NCI-H524 (cell line): Measurements from ENCODE around the gene KIAA1958.
A peak's percentile ranks its signal among the peaks of the same experiment; 100 is the strongest.
"Not testable (repeated sequence)": the region's sequence is repeated elsewhere in the genome, so short reads cannot be mapped to it uniquely, and the experiment has no call there.

Experiments used
- DNase-seq, 2 experiments: peaks; one replicate each; lab custom pipeline; 2025; lab: John Stamatoyannopoulos, UW

The KIAA1958 gene

GRCh38 chr9:112663681-112664080, 177.1 kb downstream of the KIAA1958 start:
- DNase-seq: no peak

DNA sequence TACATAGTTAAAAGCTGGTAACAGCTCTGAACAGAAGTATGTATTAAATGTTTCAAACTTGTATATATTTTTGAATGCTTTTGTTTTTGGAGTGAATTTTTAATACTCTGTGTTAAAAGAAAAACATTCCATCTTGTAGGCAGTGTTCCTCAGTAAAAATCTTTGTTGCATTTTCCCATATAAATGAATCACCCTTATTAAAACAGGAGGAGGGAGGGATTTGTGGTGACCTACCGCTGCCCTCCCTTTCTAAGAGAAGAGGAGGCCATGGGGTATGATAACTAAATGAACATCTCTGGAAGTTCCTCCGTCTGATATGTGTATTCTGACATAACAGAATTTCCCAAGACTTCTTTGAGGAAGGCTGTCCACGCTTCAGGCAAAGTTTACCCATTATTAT, 177.9 kb downstream of the KIAA1958 start:
- no peak for DNase-seq

DNA sequence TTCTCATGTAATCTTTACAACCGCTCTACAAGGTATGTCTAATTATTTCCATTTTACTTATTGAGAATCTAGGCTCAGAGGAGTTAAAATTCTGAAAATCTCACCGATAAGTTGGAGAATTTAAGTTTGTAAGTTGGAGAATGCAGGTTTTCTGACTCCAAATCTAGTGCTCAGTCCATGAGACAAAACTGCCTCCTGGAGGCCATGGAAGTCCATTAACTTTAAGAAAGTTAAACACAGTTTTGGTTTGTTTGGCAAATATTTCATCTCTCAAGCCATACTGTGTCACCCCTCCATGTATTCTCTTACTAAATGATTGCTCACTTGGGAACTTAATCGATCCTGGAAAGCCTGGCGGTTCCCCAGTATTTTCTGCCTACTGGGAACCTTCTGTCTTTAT, 178.7 kb downstream of the KIAA1958 start:
- no peak for DNase-seq

DNA sequence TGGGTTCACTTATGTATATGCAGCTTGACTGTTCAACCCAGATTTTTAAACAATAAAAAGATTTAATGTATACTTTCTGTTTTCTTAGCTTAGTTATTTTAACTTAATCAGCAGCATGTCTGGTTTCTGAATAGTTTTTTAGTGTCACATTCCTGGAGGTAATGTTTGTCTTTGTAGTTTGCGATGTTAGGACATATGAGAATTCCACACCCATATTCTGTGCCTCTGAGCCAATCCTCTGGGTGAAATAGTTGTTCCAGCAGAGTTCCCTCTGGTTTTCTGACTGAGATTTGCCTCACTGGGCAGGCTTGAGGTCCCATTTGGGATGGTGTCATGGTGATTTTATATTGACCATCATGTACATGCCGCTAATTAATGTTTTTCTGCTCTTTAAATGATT, 182.7 kb downstream of the KIAA1958 start:
- DNase-seq: no peak

- DNase-seq: no peak
These were observed 184.5 kb downstream of the KIAA1958 start for GRCh38 chr9:112670991-112671625.

DNA sequence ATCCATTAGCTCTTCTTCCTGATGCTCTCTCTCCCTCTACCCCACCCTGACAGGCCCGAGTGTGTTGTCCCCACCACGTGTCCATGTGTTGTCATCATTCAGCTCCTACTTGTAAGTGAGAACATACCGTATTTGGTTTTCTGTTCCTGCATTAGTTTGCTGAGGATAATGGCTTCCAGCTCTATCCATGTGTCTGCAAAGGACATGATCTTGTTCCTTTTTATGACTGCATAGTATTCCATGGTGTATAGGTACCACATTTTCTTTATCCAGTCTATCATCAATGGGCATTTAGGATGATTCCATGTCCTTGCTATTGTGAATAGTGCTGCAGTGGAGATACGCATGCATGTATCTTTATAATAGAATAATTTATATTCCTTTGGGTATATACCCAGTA, 186.6 kb downstream of the KIAA1958 start:
- DNase-seq: not testable (repeated sequence)

DNA sequence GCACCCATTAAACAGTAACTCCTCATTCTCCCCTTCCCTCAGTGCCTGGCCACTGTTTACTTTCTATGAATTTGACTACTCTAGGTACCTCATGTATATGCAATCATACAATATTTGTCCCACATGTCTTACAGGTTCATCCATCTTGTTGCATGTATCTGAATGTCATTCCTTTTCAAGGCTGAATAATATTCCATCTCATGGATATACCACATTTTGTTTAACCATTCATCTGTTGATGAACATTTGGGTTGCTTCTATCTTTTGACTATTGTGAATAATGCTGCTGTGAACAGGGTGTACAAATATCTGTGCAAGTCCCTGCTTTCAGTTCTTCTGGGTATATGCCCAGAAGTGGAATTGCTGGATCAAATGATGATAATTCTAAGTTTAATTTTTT, 190.4 kb downstream of the KIAA1958 start:
- DNase-seq: no peak

GRCh38 chr9:112680731-112681402, 194.2 kb downstream of the KIAA1958 start:
- DNase-seq: no peak

DNA sequence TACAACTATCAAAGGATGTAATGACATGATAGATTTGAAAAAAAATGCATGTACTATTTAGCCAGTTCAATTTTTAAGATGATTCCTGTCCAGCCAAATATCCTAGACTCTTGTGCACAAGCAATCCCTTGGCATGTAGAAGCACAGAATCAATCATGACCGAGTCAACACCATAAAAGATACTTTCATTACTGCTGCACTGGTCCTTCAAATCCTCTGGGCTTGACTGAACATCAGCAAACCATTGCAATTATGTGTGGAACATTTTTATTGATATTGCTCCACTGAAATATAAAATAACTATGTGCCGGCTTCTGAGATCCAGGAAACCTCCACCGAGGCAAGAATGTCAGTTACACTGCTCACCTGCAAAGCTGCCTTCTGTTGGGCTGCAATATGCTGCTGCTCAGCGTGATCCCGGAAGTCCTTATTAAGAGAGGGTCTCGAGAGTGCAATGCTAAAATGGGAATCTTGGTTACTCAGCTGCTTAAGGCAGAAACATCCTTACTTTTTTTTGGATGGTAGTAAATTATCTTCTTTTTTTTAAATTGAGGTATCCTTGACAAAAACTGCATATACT, 202.6 kb downstream of the KIAA1958 start:
- no peak for DNase-seq

GRCh38 chr9:112694706-112695555, 208.3 kb downstream of the KIAA1958 start:
- no peak for DNase-seq

DNA sequence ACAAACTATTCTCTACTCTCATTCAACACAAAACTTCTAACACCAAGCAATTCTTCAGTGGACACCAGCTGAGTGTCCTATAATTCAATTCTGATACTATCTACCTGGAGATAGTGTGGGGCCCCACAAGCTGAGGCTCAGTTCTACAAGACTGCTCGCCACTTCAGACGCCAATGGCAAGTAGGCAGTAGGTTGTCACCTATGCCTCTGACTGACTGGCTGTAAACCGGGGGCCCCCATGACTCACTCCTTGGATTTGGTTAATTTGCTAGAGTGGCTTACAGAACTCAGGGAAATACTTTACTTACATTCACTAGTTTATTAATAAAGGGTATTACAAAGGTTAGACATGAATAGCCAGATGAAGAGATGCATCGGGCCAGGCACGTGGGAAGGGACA, 209.8 kb downstream of the KIAA1958 start:
- no peak for DNase-seq

DNA sequence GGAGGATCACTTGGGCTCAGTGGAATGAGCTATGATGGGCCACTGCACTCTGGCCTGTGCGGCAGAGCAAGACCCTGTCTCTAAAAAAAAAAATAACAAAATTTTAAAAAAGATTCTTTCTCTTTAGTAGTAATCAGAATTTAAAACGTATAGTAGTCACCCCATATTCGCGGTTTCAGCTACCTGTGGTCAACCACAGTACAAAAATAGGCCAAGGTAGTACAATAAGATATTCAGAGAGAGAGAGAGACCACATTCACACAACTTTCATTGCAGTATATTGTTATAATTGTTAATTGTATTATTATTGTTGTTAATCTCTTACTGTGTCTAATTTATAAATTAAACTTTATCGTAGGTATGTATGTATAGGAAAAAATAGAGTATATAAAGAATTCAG, 212.6 kb downstream of the KIAA1958 start:
- DNase-seq: no peak

GRCh38 chr9:112700085-112700484, 213.5 kb downstream of the KIAA1958 start:
- no peak for DNase-seq

DNA sequence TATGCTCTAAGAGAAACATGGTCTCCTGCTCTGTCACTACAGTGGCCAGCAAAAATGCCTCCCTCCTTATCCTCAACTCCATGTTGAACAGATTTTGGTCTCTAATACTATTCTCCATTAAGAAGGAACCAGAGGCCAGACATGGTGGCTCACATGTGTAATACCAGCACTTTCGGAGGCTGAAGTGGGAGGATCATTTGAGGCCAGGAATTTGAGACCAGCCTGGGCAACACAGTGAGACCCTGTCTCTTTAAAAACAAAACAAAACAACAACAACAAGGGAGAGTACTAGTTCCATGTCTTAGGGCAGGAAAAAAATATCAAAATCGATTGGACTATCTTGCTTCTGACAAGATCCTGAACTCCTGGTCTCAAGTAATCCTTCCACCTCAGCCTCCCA, 216.7 kb downstream of the KIAA1958 start:
- DNase-seq: no peak

GRCh38 chr9:112705768-112706427, 219.3 kb downstream of the KIAA1958 start:
- peak; percentile 61 to 81 for DNase-seq

DNA sequence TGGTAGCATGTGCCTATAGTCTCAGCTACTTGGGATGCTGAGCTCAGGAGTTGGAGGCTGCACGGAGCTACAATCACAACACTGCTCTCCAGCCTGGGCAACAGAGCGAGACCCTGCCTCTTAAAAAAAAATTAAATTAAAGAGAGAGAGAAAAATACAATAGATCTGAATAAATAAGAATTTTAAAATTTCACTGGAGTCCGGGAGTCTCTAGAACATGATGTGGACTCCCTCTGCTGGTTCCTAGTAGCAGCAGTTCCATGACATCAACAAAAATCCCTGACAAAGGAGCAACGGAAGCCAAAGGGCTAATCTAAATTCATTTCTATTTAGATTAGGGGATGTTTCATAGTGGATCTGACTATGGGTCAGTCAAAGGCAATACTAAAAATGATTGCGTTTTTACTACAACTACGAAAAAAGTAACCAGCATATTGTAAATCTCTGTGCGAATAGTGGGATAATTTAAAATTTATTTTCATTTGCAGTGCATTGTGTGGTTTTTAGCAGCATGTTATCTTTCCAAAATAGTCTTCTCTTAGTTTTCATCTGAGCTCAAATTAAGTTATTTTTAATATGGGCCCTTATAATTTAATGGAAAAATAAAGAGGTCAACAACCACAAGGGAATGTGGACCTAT, 224.5 kb downstream of the KIAA1958 start:
- peak; percentile 5 to 45 for DNase-seq

DNA sequence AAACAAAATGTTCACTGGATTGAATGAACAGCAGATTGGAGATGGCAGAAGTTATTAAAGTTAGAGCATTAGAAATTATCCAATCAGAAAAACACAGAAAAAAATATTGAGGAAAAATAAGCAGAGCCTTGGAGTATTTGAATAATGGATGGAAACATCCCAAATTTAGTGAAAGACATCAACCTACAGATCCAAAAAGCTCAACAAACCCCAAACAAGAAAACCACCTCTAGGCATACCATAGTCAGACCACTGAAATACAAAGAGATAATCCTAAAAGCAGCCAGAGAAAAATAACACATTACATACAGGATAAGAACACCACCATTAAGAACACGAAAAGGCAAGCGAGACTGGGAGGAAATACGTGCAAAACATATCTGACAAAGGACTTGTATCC, 226.1 kb downstream of the KIAA1958 start:
- no peak for DNase-seq

DNA sequence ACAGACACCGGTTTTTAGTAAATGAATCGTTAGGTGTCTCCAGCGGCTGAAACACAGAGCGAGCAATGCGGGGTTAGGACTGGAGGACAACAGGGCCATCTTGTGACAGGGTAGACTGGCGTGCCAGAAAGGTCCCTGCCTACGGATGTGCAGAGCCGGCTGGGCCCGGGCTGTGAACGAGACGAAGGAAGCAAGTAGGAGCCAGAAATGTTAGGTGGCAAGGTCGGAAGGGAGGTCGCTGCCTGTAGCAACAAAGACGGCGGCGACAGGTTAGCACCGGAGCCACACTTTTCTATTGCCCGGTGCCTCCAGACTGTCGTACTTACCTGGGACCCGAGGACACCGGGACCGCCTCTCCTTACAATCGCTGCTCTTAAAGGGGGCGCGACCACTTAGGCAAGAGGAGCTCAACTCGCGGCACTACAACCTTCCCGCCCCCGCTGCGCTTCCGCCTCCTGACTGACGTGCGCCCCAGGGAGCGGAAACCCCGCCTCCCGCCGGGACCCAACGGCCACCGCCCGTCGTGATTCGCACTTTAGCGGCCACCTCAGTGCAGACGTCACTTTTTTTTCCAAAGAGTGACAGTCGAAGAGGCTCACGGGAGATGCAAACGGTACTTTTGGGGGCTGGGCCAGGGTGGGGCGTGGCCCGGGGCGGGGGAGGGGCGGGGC, 231.2 kb downstream of the KIAA1958 start, which contains the start of gene INIP:
TSS of gene INIP (minus strand) at position 457 of the 671 bp plus-strand sequence. CDS start 1,632 bp downstream, outside the sequence.
- peak; percentile 99 for DNase-seq
